ENCODE data around the gene SERPINE1.
A peak's percentile ranks its signal among the peaks of the same experiment; 100 is the strongest.
"Not testable (repeated sequence)": the region's sequence is repeated elsewhere in the genome, so short reads cannot be mapped to it uniquely, and the experiment has no call there.

Gene SERPINE1

GRCh38 chr7:101119876-101120275 lies 7.0 kb upstream of the SERPINE1 start:
- no peak for DNase-seq (ENCODE audit: low spot score)
- no peak overlapping the region for H4K8ac ChIP-seq (ENCODE audit: low read depth, low read length)
- no peak overlapping the region for H3K4ac ChIP-seq (ENCODE audit: low read length)
- H2AK5ac ChIP-seq (ENCODE audit: low read depth, low read length), result no peak overlapping the region
- no peaks in the 10 kb centered on the region for H3K9me3 ChIP-seq (replicated peaks in 1 of 2; ENCODE audit: control insufficient read depth in 2 of 2, insufficient read depth in 1 of 2, low read depth in 1 of 2, low read length in 2 of 2)
- H3K27me3 ChIP-seq (ENCODE audit: control insufficient read depth in 3 of 3, insufficient read depth in 3 of 3, low read depth in 1 of 3, low read length in 3 of 3), result no peaks in the 10 kb centered on the region
- no peak overlapping the region for H4K91ac ChIP-seq (ENCODE audit: low read depth, low read length, poor library complexity)
- no peak overlapping the region for H2BK120ac ChIP-seq (ENCODE audit: low read depth, low read length)
- no peak overlapping the region for H2BK12ac ChIP-seq (ENCODE audit: low read length)
- no peak overlapping the region for H3K14ac ChIP-seq (ENCODE audit: low read length)
- no peak overlapping the region for H2BK5ac ChIP-seq (ENCODE audit: low read length)
- WGBS, 2 donors (ENCODE audit: extremely low coverage in 2 of 2, insufficient read length in 2 of 2, insufficient replicate concordance in 1 of 2), result no CpG with 5 or more reads among the region's 10 CpGs
- no peak overlapping the region for H3K27ac ChIP-seq (replicated peaks; ENCODE audit: low read length)
- H3K36me3 ChIP-seq (replicated peaks in 1 of 2; ENCODE audit: control insufficient read depth in 2 of 2, insufficient read depth in 2 of 2, low read length in 2 of 2), result no peaks in the 10 kb centered on the region
- H2AFZ ChIP-seq (ENCODE audit: low read length), result no peak overlapping the region
- peaks cover 7 to 14% of the 10 kb centered on the region in 2 donors for H3K4me1 ChIP-seq (ENCODE audit: control insufficient read depth in 2 of 2, insufficient read depth in 1 of 2, low read depth in 1 of 2, low read length in 2 of 2)
- H2BK15ac ChIP-seq (ENCODE audit: low read length), result no peak overlapping the region
- H3K79me1 ChIP-seq (ENCODE audit: low read depth, low read length), result no peaks in the 10 kb centered on the region
- no peak overlapping the region for H3K18ac ChIP-seq (ENCODE audit: low read length)
- H3K4me3 ChIP-seq (ENCODE audit: low read length in 2 of 2), result no peak overlapping the region
- H3K23ac ChIP-seq (ENCODE audit: low read depth, low read length, poor library complexity), result no peak overlapping the region
- no peak overlapping the region for H3K4me2 ChIP-seq (ENCODE audit: insufficient read depth, low read length, poor library complexity, severe bottlenecking)
- no peak overlapping the region for H3K9ac ChIP-seq (ENCODE audit: low read depth, low read length, poor library complexity)

GRCh38 chr7:101120315-101120714 lies 6.6 kb upstream of the SERPINE1 start:
- no peak overlapping the region for H2BK12ac ChIP-seq (ENCODE audit: low read length)
- no peak overlapping the region for H2BK15ac ChIP-seq (ENCODE audit: low read length)
- H2AFZ ChIP-seq (ENCODE audit: low read length), result no peak overlapping the region
- WGBS, 2 donors (ENCODE audit: extremely low coverage in 2 of 2, insufficient read length in 2 of 2, insufficient replicate concordance in 1 of 2), result no CpG with 5 or more reads among the region's 4 CpGs
- no peaks in the 10 kb centered on the region for H3K27me3 ChIP-seq (ENCODE audit: control insufficient read depth in 3 of 3, insufficient read depth in 3 of 3, low read depth in 1 of 3, low read length in 3 of 3)
- no peak overlapping the region for H4K91ac ChIP-seq (ENCODE audit: low read depth, low read length, poor library complexity)
- no peak overlapping the region for H3K18ac ChIP-seq (ENCODE audit: low read length)
- H3K27ac ChIP-seq (replicated peaks; ENCODE audit: low read length), result no peak overlapping the region
- no peak overlapping the region for H3K4me2 ChIP-seq (ENCODE audit: insufficient read depth, low read length, poor library complexity, severe bottlenecking)
- no peak overlapping the region for H3K9ac ChIP-seq (ENCODE audit: low read depth, low read length, poor library complexity)
- no peaks in the 10 kb centered on the region for H3K36me3 ChIP-seq (replicated peaks in 1 of 2; ENCODE audit: control insufficient read depth in 2 of 2, insufficient read depth in 2 of 2, low read length in 2 of 2)
- no peak overlapping the region for H3K4me3 ChIP-seq (ENCODE audit: low read length in 2 of 2)
- H2BK5ac ChIP-seq (ENCODE audit: low read length), result no peak overlapping the region
- H2BK120ac ChIP-seq (ENCODE audit: low read depth, low read length), result no peak overlapping the region
- no peak overlapping the region for H3K4ac ChIP-seq (ENCODE audit: low read length)
- no peak overlapping the region for H4K8ac ChIP-seq (ENCODE audit: low read depth, low read length)
- no peaks in the 10 kb centered on the region for H3K9me3 ChIP-seq (replicated peaks in 1 of 2; ENCODE audit: control insufficient read depth in 2 of 2, insufficient read depth in 1 of 2, low read depth in 1 of 2, low read length in 2 of 2)
- no peak overlapping the region for H2AK5ac ChIP-seq (ENCODE audit: low read depth, low read length)
- no peaks in the 10 kb centered on the region for H3K79me1 ChIP-seq (ENCODE audit: low read depth, low read length)
- H3K14ac ChIP-seq (ENCODE audit: low read length), result no peak overlapping the region
- no peak for DNase-seq (ENCODE audit: low spot score)
- H3K4me1 ChIP-seq (ENCODE audit: control insufficient read depth in 2 of 2, insufficient read depth in 1 of 2, low read depth in 1 of 2, low read length in 2 of 2), result peaks cover 7 to 14% of the 10 kb centered on the region in 2 donors
- no peak overlapping the region for H3K23ac ChIP-seq (ENCODE audit: low read depth, low read length, poor library complexity)

- not testable (repeated sequence) for H3K36me3 ChIP-seq (replicated peaks in 1 of 2; ENCODE audit: control insufficient read depth in 2 of 2, insufficient read depth in 2 of 2, low read length in 2 of 2); H2BK12ac ChIP-seq (ENCODE audit: low read length); H3K9me3 ChIP-seq (replicated peaks in 1 of 2; ENCODE audit: control insufficient read depth in 2 of 2, insufficient read depth in 1 of 2, low read depth in 1 of 2, low read length in 2 of 2); DNase-seq (ENCODE audit: low spot score); H3K4ac ChIP-seq (ENCODE audit: low read length); H3K9ac ChIP-seq (ENCODE audit: low read depth, low read length, poor library complexity); H3K4me3 ChIP-seq (ENCODE audit: low read length in 2 of 2); H3K27me3 ChIP-seq (ENCODE audit: control insufficient read depth in 3 of 3, insufficient read depth in 3 of 3, low read depth in 1 of 3, low read length in 3 of 3); H3K14ac ChIP-seq (ENCODE audit: low read length); H4K8ac ChIP-seq (ENCODE audit: low read depth, low read length); H3K79me1 ChIP-seq (ENCODE audit: low read depth, low read length); H2BK5ac ChIP-seq (ENCODE audit: low read length); H2AK5ac ChIP-seq (ENCODE audit: low read depth, low read length); H3K23ac ChIP-seq (ENCODE audit: low read depth, low read length, poor library complexity); H3K4me2 ChIP-seq (ENCODE audit: insufficient read depth, low read length, poor library complexity, severe bottlenecking); H4K91ac ChIP-seq (ENCODE audit: low read depth, low read length, poor library complexity); H3K27ac ChIP-seq (replicated peaks; ENCODE audit: low read length)
- WGBS, 2 donors (ENCODE audit: extremely low coverage in 2 of 2, insufficient read length in 2 of 2, insufficient replicate concordance in 1 of 2), result no CpG with 5 or more reads among the region's 9 CpGs
- Histone ChIP-seq H2BK15ac (ENCODE audit: low read length) (peak overlapping the region; percentile 86), H3K18ac (ENCODE audit: low read length) (peak overlapping the region; percentile 65), H2AFZ (ENCODE audit: low read length) (peak overlapping the region; percentile 94), H2BK120ac (ENCODE audit: low read depth, low read length) (peak overlapping the region; percentile 47), H3K4me1 (ENCODE audit: control insufficient read depth in 2 of 2, insufficient read depth in 1 of 2, low read depth in 1 of 2, low read length in 2 of 2) (peaks cover 10 to 22% of the 10 kb centered on the region in 2 donors)
These were observed 5.3 kb upstream of the SERPINE1 start for GRCh38 chr7:101121631-101121990.

GRCh38 chr7:101121991-101122932 lies 4.6 kb upstream of the SERPINE1 start:
- no peak overlapping the region for H3K4ac ChIP-seq (ENCODE audit: low read length)
- no peak overlapping the region for H3K4me2 ChIP-seq (ENCODE audit: insufficient read depth, low read length, poor library complexity, severe bottlenecking)
- H3K9ac ChIP-seq (ENCODE audit: low read depth, low read length, poor library complexity), result no peak overlapping the region
- H3K36me3 ChIP-seq (replicated peaks in 1 of 2; ENCODE audit: control insufficient read depth in 2 of 2, insufficient read depth in 2 of 2, low read length in 2 of 2), result no peaks in the 10 kb centered on the region
- H4K8ac ChIP-seq (ENCODE audit: low read depth, low read length), result no peak overlapping the region
- peak overlapping the region; percentile 94 for H2AFZ ChIP-seq (ENCODE audit: low read length)
- no peak overlapping the region for H2BK5ac ChIP-seq (ENCODE audit: low read length)
- H3K14ac ChIP-seq (ENCODE audit: low read length), result no peak overlapping the region
- H2BK120ac ChIP-seq (ENCODE audit: low read depth, low read length), result peak overlapping the region; percentile 47
- no peaks in the 10 kb centered on the region for H3K79me1 ChIP-seq (ENCODE audit: low read depth, low read length)
- H3K23ac ChIP-seq (ENCODE audit: low read depth, low read length, poor library complexity), result no peak overlapping the region
- peaks cover 15 to 28% of the 10 kb centered on the region in 2 donors for H3K4me1 ChIP-seq (ENCODE audit: control insufficient read depth in 2 of 2, insufficient read depth in 1 of 2, low read depth in 1 of 2, low read length in 2 of 2)
- H2BK12ac ChIP-seq (ENCODE audit: low read length), result no peak overlapping the region
- peak overlapping the region; percentile 22 for H4K91ac ChIP-seq (ENCODE audit: low read depth, low read length, poor library complexity)
- peak overlapping the region; percentile 29 for H3K27ac ChIP-seq (replicated peaks; ENCODE audit: low read length)
- whole genome bisulfite sequencing, 2 donors (ENCODE audit: extremely low coverage in 2 of 2, insufficient read length in 2 of 2, insufficient replicate concordance in 1 of 2), result no CpG with 5 or more reads among the region's 17 CpGs
- no peaks in the 10 kb centered on the region for H3K27me3 ChIP-seq (ENCODE audit: control insufficient read depth in 3 of 3, insufficient read depth in 3 of 3, low read depth in 1 of 3, low read length in 3 of 3)
- peak overlapping the region; percentile 65 for H3K18ac ChIP-seq (ENCODE audit: low read length)
- no peaks in the 10 kb centered on the region for H3K9me3 ChIP-seq (replicated peaks in 1 of 2; ENCODE audit: control insufficient read depth in 2 of 2, insufficient read depth in 1 of 2, low read depth in 1 of 2, low read length in 2 of 2)
- H3K4me3 ChIP-seq (ENCODE audit: low read length in 2 of 2), result no peak overlapping the region
- DNase-seq (ENCODE audit: low spot score), result no peak
- peak overlapping the region; percentile 86 for H2BK15ac ChIP-seq (ENCODE audit: low read length)
- H2AK5ac ChIP-seq (ENCODE audit: low read depth, low read length), result no peak overlapping the region

Measured in neuronal stem cell (in vitro differentiated cells).